ENCODE data around the gene NSUN4. TPM values are rescaled to one million over a fixed set of nuclear protein-coding genes. Genes with fewer than 3 reads are reported as not detected.

Gene NSUN4
- total and polyA plus RNA-seq, 8 donors = 8.1 to 16.4 (median 10.4) TPM

DNA sequence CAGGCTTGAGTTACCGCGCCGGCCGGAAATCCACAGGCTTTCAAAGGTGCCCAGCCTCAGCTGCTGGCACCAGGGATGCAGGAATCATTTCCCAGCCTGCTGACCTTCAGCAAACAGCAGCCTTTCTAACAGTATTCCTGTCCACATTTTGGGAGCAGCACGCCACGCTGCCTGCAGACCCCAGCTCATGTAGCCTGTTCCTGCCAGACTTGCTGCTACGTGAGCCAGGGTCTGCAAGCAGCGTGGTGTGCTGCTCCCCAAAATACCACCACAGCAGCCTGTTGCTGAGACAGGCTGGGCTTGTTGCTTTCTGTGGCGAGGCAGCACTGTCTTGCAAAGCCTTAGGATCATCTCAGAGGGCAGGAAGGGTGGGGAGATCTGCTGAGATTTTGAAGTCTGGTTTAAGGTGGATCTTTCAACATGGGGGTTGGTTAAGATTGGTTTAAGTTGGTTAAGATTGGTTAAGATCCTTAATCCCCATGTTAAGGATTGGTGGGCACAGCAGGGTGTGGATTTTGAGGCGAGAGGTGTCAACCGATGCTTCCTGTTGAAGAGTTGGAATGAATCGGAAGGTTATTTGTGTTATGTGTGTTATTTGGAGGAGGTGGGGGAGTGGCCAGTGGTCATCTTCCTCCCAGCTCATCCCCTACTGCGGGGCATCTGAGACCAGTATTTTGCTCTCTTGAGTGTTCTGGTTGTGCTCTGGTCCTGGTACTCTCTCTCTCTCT lies 66.4 kb downstream of the NSUN4 start:
- no peak for FAIRE-seq
- intact Hi-C loops (cut with DNase I) = no loop called here

GRCh38 chr1:46407636-46408035 lies 67.0 kb downstream of the NSUN4 start:
- FAIRE-seq (no peak), DNase-seq (no peak), ATAC-seq (no peak)
- no peak for TF ChIP-seq CTCF (IDR thresholded peaks at IDR 0.05)
- intact Hi-C loops (cut with DNase I) = no loop called here
- no peaks in the 10 kb centered on the region for H3K27me3 ChIP-seq
- peaks cover 0 to 14% (median 4%) of the 10 kb centered on the region in 3 donors for H3K36me3 ChIP-seq
- H3K4me1 ChIP-seq = no peaks in the 10 kb centered on the region
- H3K9me3 ChIP-seq = no peaks in the 10 kb centered on the region
- 91 to 98% methylated on average over 9 of the region's 9 CpGs for WGBS, 2 donors
- H3K4me3 ChIP-seq = no peak overlapping the region
- H3K27ac ChIP-seq = no peak overlapping the region

More for the DNA sequence above, 66.4 kb downstream of the NSUN4 start:
- no peaks in the 10 kb centered on the region for H3K9me3 ChIP-seq
- H3K4me1 ChIP-seq = no peaks in the 10 kb centered on the region
- peaks cover 0 to 14% (median 4%) of the 10 kb centered on the region in 3 donors for H3K36me3 ChIP-seq
- DNase-seq (no peak), ATAC-seq (no peak)
- WGBS, 2 donors = 86 to 94% methylated on average over 13 of the region's 13 CpGs
- no peak overlapping the region for H3K27ac ChIP-seq
- no peak overlapping the region for H3K4me3 ChIP-seq
- no peak for TF ChIP-seq CTCF (IDR thresholded peaks at IDR 0.05)
- no peaks in the 10 kb centered on the region for H3K27me3 ChIP-seq

DNA sequence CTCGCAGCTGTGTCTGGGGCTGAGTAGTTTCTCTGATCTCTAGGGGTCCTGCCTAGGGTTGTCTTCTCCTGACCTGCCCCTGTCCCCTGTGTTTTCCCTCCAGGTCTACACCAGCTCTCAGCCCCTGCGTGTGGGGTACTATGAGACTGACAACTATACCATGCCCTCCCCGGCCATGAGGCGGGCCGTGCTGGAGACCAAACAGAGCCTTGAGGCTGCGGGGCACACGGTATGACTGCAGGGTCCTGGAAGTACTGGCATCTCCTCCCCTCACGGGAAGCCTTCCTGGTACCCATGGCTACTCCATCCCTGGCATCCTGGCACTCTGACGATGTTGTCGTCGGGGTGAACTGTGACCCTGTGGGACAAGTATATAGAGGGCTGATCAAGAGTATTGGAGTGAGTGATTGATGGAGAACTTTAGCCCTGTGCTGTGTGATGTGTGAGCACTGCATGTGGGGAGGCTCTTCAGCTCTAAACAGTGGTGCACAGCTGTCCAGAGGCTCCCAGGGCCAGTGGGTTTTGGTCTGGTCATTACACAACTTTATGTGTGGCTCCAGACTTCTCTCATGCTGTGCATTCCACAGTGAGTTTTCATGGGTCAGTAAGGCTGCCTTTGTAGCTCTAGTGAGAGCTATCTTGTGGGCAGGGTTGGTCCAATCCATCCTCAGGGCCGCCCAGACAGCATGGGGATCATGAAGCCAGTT lies 67.9 kb downstream of the NSUN4 start:
- H3K4me3 ChIP-seq = no peak overlapping the region
- no peaks in the 10 kb centered on the region for H3K4me1 ChIP-seq
- WGBS, 2 donors = 93 to 94% methylated on average over 12 of the region's 12 CpGs
- TF ChIP-seq CTCF (IDR thresholded peaks at IDR 0.05) = no peak
- no peak overlapping the region for H3K27ac ChIP-seq
- DNase-seq = no peak
- peaks cover 0 to 22% (median 4%) of the 10 kb centered on the region in 3 donors for H3K36me3 ChIP-seq
- no peak for ATAC-seq
- H3K9me3 ChIP-seq = no peaks in the 10 kb centered on the region
- intact Hi-C loops (cut with DNase I) = no loop called here
- H3K27me3 ChIP-seq = no peaks in the 10 kb centered on the region
- FAIRE-seq = no peak

- WGBS, 2 donors = 93 to 98% methylated on average over 1 of the region's 1 CpG
- FAIRE-seq (no peak), DNase-seq (no peak), ATAC-seq (no peak)
- peaks cover 0 to 27% (median 4%) of the 10 kb centered on the region in 3 donors for H3K36me3 ChIP-seq
- no peak for TF ChIP-seq CTCF (IDR thresholded peaks at IDR 0.05)
- no peak overlapping the region for H3K4me3 ChIP-seq
- H3K27ac ChIP-seq = no peak overlapping the region
- no peaks in the 10 kb centered on the region for H3K4me1 ChIP-seq
- no peaks in the 10 kb centered on the region for H3K9me3 ChIP-seq
- intact Hi-C loops (cut with DNase I) = no loop called here
- no peaks in the 10 kb centered on the region for H3K27me3 ChIP-seq
Observed at GRCh38 chr1:46409063-46409372, 68.4 kb downstream of the NSUN4 start.
